Suprapubic skin (tissue), 4 donors: ENCODE measurements around the gene TDRD10. TPM values are rescaled to one million over a fixed set of nuclear protein-coding genes. Genes with fewer than 3 reads are reported as not detected.

ENCODE experiments used
- DNase-seq, 2 donors: peaks; one replicate each; pipeline ENCODE4 v3.0.0-alpha.2; 2019; ENCODE audit warnings: low spot score in 2 of 2
- H3K27ac ChIP-seq: fragments of 200-600 bp; sonication (generic); one replicate; pipeline ENCODE4 v1.5.1; 2019
- H3K27me3 ChIP-seq: fragments of 200-600 bp; sonication (generic); one replicate; pipeline ENCODE4 v1.5.1; 2019
- H3K36me3 ChIP-seq: fragments of 200-600 bp; sonication (generic); one replicate; pipeline ENCODE4 v1.5.1; 2019
- H3K4me1 ChIP-seq: fragments of 200-600 bp; sonication (generic); one replicate; pipeline ENCODE4 v1.5.1; 2019
- H3K4me3 ChIP-seq: fragments of 200-600 bp; sonication (generic); one replicate; pipeline ENCODE4 v1.5.1; 2019; ENCODE audit warnings: mild to moderate bottlenecking
- H3K9me3 ChIP-seq: fragments of 200-600 bp; sonication (generic); one replicate; pipeline ENCODE4 v1.5.1; 2019
- CTCF ChIP-seq, 2 donors: fragments of 200-600 bp in 1 of 2; fragments of 450-650 bp in 1 of 2; sonication (generic) in 1 of 2; IDR thresholded peaks; one replicate each; pipeline ENCODE4 v1.5.1; 2016 to 2019; ENCODE audit warnings: antibody characterized with exemption in 2 of 2, mild to moderate bottlenecking in 1 of 2, moderate library complexity in 1 of 2
- EP300 ChIP-seq: sonication (generic); formaldehyde crosslinking; IDR thresholded peaks from one replicate; pipeline ENCODE4 v1.6.1; 2017; ENCODE audit warnings: antibody characterized with exemption
- POLR2A ChIP-seq, 2 donors: fragments of 450-650 bp; IDR thresholded peaks; one replicate each; pipeline ENCODE4 v1.6.1; 2017; ENCODE audit warnings: antibody characterized with exemption in 2 of 2, mild to moderate bottlenecking in 2 of 2, moderate library complexity in 2 of 2
- POLR2AphosphoS5 ChIP-seq, 3 donors: sonication (generic); formaldehyde crosslinking; IDR thresholded peaks; one replicate each; pipeline ENCODE4 v1.6.1; 2017; ENCODE audit warnings: antibody characterized with exemption in 3 of 3
- WGBS: methylation state at CpG from one replicate; pipeline ENCODE4 v1.1.5; 2018; 5-methylcytosine and 5-hydroxymethylcytosine counted together
- total RNA-seq, 4 donors: library from RNA; depleted of rRNA; stranded (reverse); fragments of >200 nt; gene quantifications; one replicate each; pipeline ENCODE4 v1.1.0, GENCODE V29; 2016

Gene TDRD10
- total RNA-seq, 4 donors from 2014 or later, result 0.72 to 2.6 (median 2.0) TPM

GRCh38 chr1:154579374-154579773 lies 77.4 kb downstream of the TDRD10 start:
- no peaks in the 10 kb centered on the region for H3K27me3 ChIP-seq
- WGBS, result 95% methylated on average over 4 of the region's 8 CpGs
- no peak for DNase-seq
- no peak overlapping the region for H3K4me3 ChIP-seq
- no peaks in the 10 kb centered on the region for H3K9me3 ChIP-seq
- peaks cover 67% of the 10 kb centered on the region for H3K36me3 ChIP-seq
- H3K27ac ChIP-seq, result no peak overlapping the region
- H3K4me1 ChIP-seq, result peaks cover 9% of the 10 kb centered on the region
- no peak for TF ChIP-seq POLR2AphosphoS5 (IDR thresholded peaks at IDR 0.05)
- no peak for TF ChIP-seq POLR2A (IDR thresholded peaks at IDR 0.05)
- no peak for TF ChIP-seq EP300
- no peak for TF ChIP-seq CTCF (IDR thresholded peaks at IDR 0.05)

DNA sequence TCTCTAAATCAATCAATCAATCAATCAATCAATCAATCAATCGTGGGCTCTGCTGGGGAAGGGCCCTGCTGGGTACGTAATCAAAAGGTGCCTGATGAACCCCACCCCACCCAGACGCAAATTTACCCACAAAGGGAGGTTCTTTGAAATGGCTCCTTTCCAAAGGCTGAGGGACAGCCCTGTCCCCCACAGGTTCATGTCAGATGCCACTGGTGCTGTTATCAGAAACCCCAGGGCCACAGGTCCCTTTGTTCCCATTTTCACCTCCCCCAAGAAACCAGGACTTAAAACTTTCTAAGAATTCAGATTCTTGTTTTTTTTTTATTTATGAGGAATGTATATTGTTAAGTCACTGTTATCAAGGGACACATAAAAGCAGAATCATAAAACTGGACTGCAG lies 79.7 kb downstream of the TDRD10 start:
- H3K9me3 ChIP-seq, result no peaks in the 10 kb centered on the region
- H3K36me3 ChIP-seq, result peaks cover 87% of the 10 kb centered on the region
- H3K27me3 ChIP-seq, result no peaks in the 10 kb centered on the region
- no peak overlapping the region for H3K27ac ChIP-seq
- no peak for DNase-seq
- 86% methylated on average over 3 of the region's 3 CpGs for WGBS
- TF ChIP-seq EP300 (no peak), POLR2A (IDR thresholded peaks at IDR 0.05) (no peak), CTCF (IDR thresholded peaks at IDR 0.05) (no peak), POLR2AphosphoS5 (IDR thresholded peaks at IDR 0.05) (no peak)
- H3K4me3 ChIP-seq, result no peak overlapping the region
- H3K4me1 ChIP-seq, result peaks cover 9% of the 10 kb centered on the region

- H3K36me3 ChIP-seq, result peaks cover 96% of the 10 kb centered on the region
- no peaks in the 10 kb centered on the region for H3K9me3 ChIP-seq
- DNase-seq, result no peak
- H3K4me3 ChIP-seq, result no peak overlapping the region
- H3K27me3 ChIP-seq, result no peaks in the 10 kb centered on the region
- WGBS, result 83% methylated on average over 6 of the region's 6 CpGs
- no peak overlapping the region for H3K27ac ChIP-seq
- peaks cover 7% of the 10 kb centered on the region for H3K4me1 ChIP-seq
- TF ChIP-seq CTCF (IDR thresholded peaks at IDR 0.05) (no peak), EP300 (no peak), POLR2AphosphoS5 (IDR thresholded peaks at IDR 0.05) (no peak), POLR2A (IDR thresholded peaks at IDR 0.05) (no peak)
Observed at GRCh38 chr1:154582885-154583284, 80.9 kb downstream of the TDRD10 start.

- no peaks in the 10 kb centered on the region for H3K4me1 ChIP-seq
- no peaks in the 10 kb centered on the region for H3K9me3 ChIP-seq
- DNase-seq, result no peak
- TF ChIP-seq POLR2AphosphoS5 (IDR thresholded peaks at IDR 0.05), result no peak
- H3K27ac ChIP-seq, result no peak overlapping the region
- 54% methylated on average over 9 of the region's 9 CpGs for WGBS
- no peak overlapping the region for H3K4me3 ChIP-seq
- peaks cover 96% of the 10 kb centered on the region for H3K36me3 ChIP-seq
- no peaks in the 10 kb centered on the region for H3K27me3 ChIP-seq
Observed at GRCh38 chr1:154583773-154584172, 81.8 kb downstream of the TDRD10 start.

DNA sequence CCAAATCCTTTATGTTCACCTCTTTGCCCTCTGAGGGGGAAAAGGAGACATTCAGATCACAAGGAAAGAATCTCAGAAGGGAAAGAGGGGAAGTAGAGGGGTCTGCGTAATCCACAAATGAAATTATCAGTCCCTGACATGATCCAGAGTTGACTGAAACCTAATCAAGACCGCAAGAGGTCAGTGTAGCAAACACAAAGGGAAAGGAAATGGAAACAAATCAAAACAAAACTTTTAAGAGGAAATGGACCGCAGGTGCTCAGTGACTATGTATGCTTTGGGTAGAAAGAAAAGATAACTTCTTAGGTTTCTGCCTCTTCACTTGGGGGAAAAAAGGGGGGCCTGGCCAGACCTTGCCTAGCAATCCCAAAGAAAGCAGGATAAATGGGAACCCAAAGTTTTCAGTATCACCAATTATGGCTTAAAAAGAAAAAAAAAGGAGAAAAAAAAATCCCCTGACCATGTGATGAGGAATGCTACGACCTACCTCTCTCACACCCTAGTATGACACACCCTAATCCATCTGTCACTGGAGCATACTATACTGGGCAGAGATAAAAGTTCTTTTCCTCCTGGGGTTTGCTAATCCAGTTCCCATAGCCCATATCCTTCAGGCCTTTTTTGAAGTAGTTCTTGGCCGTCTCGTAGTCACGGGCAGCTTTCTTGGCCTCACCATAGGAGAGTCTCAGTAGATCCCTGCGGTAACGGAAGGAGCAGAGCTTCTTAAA lies 82.4 kb downstream of the TDRD10 start:
- WGBS, result 80% methylated on average over 9 of the region's 9 CpGs
- Histone ChIP-seq H3K36me3 (peaks cover 100% of the 10 kb centered on the region), H3K4me3 (no peak overlapping the region), H3K27me3 (no peaks in the 10 kb centered on the region), H3K27ac (no peak overlapping the region), H3K9me3 (no peaks in the 10 kb centered on the region), H3K4me1 (no peaks in the 10 kb centered on the region)
- TF ChIP-seq POLR2AphosphoS5 (IDR thresholded peaks at IDR 0.05), result no peak
- no peak for TF ChIP-seq POLR2A (IDR thresholded peaks at IDR 0.05)
- no peak for TF ChIP-seq EP300
- TF ChIP-seq CTCF (IDR thresholded peaks at IDR 0.05), result no peak
- no peak for DNase-seq
